Fibroblast of lung (primary cell): ENCODE data around the gene PCSK2. TPM values are rescaled to one million over a fixed set of nuclear protein-coding genes. Genes with fewer than 3 reads are reported as not detected.

ENCODE experiments used
- DNase-seq, 2 donors: peaks; one replicate each; pipeline versions ENCODE4 v3.0.0 to v3.0.0-alpha.2; 2010; ENCODE audit warnings: low read depth in 2 of 2
- H2AFZ ChIP-seq: 2 replicates; pipeline ENCODE4 v1.5.1; 2012; ENCODE audit warnings: low read length, control low read depth, inconsistent platforms
- H3K27ac ChIP-seq: 2 replicates; pipeline ENCODE4 v1.5.1; 2011; ENCODE audit warnings: low read length, control low read depth; ENCODE audit not compliant: insufficient read depth
- H3K27me3 ChIP-seq: 2 replicates; pipeline ENCODE4 v1.5.1; 2011; ENCODE audit warnings: mild to moderate bottlenecking, low read length; ENCODE audit not compliant: control insufficient read depth, insufficient read depth
- H3K36me3 ChIP-seq: 2 replicates; pipeline ENCODE4 v1.5.1; 2011; ENCODE audit warnings: low read length; ENCODE audit not compliant: control insufficient read depth, insufficient read depth
- H3K4me1 ChIP-seq: 2 replicates; pipeline ENCODE4 v1.5.1; 2011; ENCODE audit warnings: low read length; ENCODE audit not compliant: control insufficient read depth, insufficient read depth; ENCODE audit errors: extremely low read depth
- H3K4me2 ChIP-seq: 2 replicates; pipeline ENCODE4 v1.5.1; 2011; ENCODE audit warnings: low read length, control low read depth; ENCODE audit not compliant: insufficient read depth; ENCODE audit errors: extremely low read depth
- H3K4me3 ChIP-seq, 4 experiments: fragments of 200-600 bp in 1 of 4; sonication (generic) in 1 of 4; replicated peaks in 1 of 4; 2 replicates each; pipeline ENCODE4 v1.5.1; 2011 to 2016; ENCODE audit warnings: low read length in 4 of 4, low read depth in 3 of 4, mild to moderate bottlenecking in 3 of 4, control low read depth in 2 of 4, inconsistent platforms in 1 of 4, mixed read lengths in 1 of 4; ENCODE audit not compliant: insufficient read depth in 1 of 4; ENCODE audit errors: control extremely low read depth in 1 of 4
- H3K79me2 ChIP-seq: 2 replicates; pipeline ENCODE4 v1.5.1; 2012; ENCODE audit warnings: mild to moderate bottlenecking, low read length, inconsistent platforms; ENCODE audit not compliant: control insufficient read depth, insufficient read depth
- H3K9ac ChIP-seq: 2 replicates; pipeline ENCODE4 v1.5.1; 2011; ENCODE audit warnings: mild to moderate bottlenecking, low read length, control low read depth; ENCODE audit not compliant: insufficient read depth
- H3K9me3 ChIP-seq: 2 replicates; pipeline ENCODE4 v1.5.1; 2012; ENCODE audit warnings: low read depth, low read length; ENCODE audit not compliant: control insufficient read depth, insufficient read depth
- H4K20me1 ChIP-seq: 2 replicates; pipeline ENCODE4 v1.5.1; 2011; ENCODE audit warnings: low read length; ENCODE audit not compliant: control insufficient read depth, insufficient read depth; ENCODE audit errors: extremely low read depth
- EZH2 ChIP-seq: IDR thresholded peaks from 2 replicates; pipeline ENCODE4 v1.5.1; 2012; ENCODE audit warnings: low read length, control low read depth, mild to moderate bottlenecking; ENCODE audit errors: missing control alignments
- polyA plus RNA-seq, 2 donors: library from polyadenylated mRNA; depleted of rRNA in 1 of 2; stranded (reverse) in 1 of 2; unstranded in 1 of 2; fragments of >200 nt; gene quantifications; 2 replicates each; pipeline ENCODE4 v1.2.1, GENCODE V29; 2011 to 2012; ENCODE audit warnings: missing spikeins in 1 of 2
- total RNA-seq: library from RNA; depleted of rRNA; stranded (reverse); fragments of >200 nt; gene quantifications from 2 replicates; pipeline ENCODE4 v1.2.1, GENCODE V29; 2014
- TF ChIP-seq, protein P1 (sequence below), 2 donors: IDR thresholded peaks in 1 of 2; conservative IDR thresholded peaks in 1 of 2; 1 replicate in 1 of 2; 2 replicates in 1 of 2; pipeline ENCODE4 v1.5.1; 2011 to 2012; ENCODE audit warnings: low read length in 2 of 2, control low read depth in 1 of 2, inconsistent platforms in 1 of 2, low read depth in 1 of 2, mild to moderate bottlenecking in 1 of 2

PCSK2 gene
- total and polyA plus RNA-seq, 2 donors (not counting 1 experiment from before 2014, with no cell fraction given), result under 0.01 to 1.2 TPM

- H3K27me3 ChIP-seq, result no peaks in the 10 kb centered on the region
- H3K4me1 ChIP-seq, result no peaks in the 10 kb centered on the region
- no peak for TF ChIP-seq EZH2
- TF ChIP-seq, protein P1, sequence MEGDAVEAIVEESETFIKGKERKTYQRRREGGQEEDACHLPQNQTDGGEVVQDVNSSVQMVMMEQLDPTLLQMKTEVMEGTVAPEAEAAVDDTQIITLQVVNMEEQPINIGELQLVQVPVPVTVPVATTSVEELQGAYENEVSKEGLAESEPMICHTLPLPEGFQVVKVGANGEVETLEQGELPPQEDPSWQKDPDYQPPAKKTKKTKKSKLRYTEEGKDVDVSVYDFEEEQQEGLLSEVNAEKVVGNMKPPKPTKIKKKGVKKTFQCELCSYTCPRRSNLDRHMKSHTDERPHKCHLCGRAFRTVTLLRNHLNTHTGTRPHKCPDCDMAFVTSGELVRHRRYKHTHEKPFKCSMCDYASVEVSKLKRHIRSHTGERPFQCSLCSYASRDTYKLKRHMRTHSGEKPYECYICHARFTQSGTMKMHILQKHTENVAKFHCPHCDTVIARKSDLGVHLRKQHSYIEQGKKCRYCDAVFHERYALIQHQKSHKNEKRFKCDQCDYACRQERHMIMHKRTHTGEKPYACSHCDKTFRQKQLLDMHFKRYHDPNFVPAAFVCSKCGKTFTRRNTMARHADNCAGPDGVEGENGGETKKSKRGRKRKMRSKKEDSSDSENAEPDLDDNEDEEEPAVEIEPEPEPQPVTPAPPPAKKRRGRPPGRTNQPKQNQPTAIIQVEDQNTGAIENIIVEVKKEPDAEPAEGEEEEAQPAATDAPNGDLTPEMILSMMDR (conservative IDR thresholded peaks at IDR 0.05 in 1 of 2, IDR thresholded peaks at IDR 0.05 in 1 of 2; ENCODE audit: low read depth in 1 of 2, low read length in 2 of 2), result no peak
- H3K79me2 ChIP-seq, result no peaks in the 10 kb centered on the region
- no peak overlapping the region for H2AFZ ChIP-seq
- no peak overlapping the region for H3K4me3 ChIP-seq
- no peak overlapping the region for H3K9ac ChIP-seq
- H4K20me1 ChIP-seq, result no peaks in the 10 kb centered on the region
- no peaks in the 10 kb centered on the region for H3K9me3 ChIP-seq
- no peak for DNase-seq
- no peak overlapping the region for H3K27ac ChIP-seq
- H3K36me3 ChIP-seq, result no peaks in the 10 kb centered on the region
- H3K4me2 ChIP-seq, result no peak overlapping the region
These were observed 239.8 kb downstream of the PCSK2 start for GRCh38 chr20:17466641-17467040.

DNA sequence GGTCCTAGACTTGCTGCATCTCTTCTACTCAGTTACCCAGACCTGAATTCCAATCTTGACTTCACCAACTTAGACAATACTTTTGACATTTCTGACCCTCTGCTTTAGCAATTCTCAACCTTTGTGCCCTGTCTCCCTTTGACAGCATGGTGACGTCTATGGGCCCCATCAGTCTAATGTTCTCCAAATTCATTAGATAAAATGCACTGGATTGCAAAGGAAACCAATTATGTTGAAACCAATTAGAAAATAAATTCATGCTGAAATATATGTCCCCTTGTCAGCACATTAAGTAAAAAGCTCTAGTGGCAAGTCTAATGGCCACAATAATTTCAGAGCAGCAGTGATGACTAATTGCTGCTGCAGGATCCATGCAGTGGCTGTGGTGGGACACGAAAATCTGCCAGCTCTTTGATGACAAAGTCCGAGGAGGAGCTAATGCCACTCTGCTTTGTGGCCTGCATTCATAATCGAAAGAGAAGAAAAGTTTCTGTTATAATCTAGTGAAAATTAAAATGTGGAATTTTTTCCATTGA lies 240.3 kb downstream of the PCSK2 start:
- Histone ChIP-seq H3K9me3 (no peaks in the 10 kb centered on the region), H3K36me3 (no peaks in the 10 kb centered on the region), H3K79me2 (no peaks in the 10 kb centered on the region), H4K20me1 (no peaks in the 10 kb centered on the region), H3K4me2 (no peak overlapping the region), H2AFZ (no peak overlapping the region), H3K4me3 (no peak overlapping the region), H3K4me1 (no peaks in the 10 kb centered on the region), H3K27ac (no peak overlapping the region), H3K27me3 (no peaks in the 10 kb centered on the region), H3K9ac (no peak overlapping the region)
- no peak for TF ChIP-seq EZH2
- TF ChIP-seq, protein P1 (conservative IDR thresholded peaks at IDR 0.05 in 1 of 2, IDR thresholded peaks at IDR 0.05 in 1 of 2; ENCODE audit: low read depth in 1 of 2, low read length in 2 of 2), result no peak
- no peak for DNase-seq

DNA sequence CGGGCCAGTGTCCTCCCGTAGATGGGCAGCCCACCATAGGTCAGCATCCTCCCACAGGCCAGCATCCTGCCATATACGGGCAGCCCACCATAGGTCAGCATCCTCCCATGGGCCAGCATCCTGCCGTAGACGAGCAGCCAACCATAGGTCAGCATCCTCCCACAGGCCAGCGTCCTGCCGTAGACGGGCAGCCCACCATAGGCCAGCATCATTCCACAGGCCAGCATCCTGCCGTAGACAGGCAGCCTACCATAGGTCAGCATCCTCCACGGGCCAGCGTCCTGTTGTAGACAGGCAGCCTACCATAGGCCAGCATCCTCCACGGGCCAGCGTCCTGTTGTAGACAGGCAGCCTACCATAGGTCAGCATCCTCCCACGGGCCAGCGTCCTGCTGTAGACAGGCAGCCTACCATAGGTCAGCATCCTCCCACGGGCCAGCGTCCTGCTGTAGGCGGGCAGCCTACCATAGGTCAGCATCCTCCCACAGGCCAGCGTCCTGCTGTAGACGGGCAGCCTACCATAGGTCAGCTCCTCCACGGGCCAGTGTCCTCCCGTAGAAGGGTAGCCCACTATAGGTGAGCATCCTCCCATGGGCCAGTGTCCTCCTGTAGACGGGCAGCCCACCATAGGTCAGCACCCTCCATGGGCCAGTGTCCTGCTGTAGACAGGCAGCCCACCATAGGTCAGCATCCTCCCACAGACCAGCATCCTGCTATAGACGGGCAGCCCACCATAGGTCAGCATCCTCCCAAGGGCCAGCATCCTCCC lies 241.4 kb downstream of the PCSK2 start:
- no peak for DNase-seq
- H3K27ac ChIP-seq, result no peak overlapping the region
- H3K36me3 ChIP-seq, result no peaks in the 10 kb centered on the region
- no peaks in the 10 kb centered on the region for H4K20me1 ChIP-seq
- H2AFZ ChIP-seq, result no peak overlapping the region
- H3K4me2 ChIP-seq, result no peak overlapping the region
- TF ChIP-seq EZH2, result no peak
- TF ChIP-seq, protein P1 (conservative IDR thresholded peaks at IDR 0.05 in 1 of 2, IDR thresholded peaks at IDR 0.05 in 1 of 2; ENCODE audit: low read depth in 1 of 2, low read length in 2 of 2), result no peak
- no peak overlapping the region for H3K4me3 ChIP-seq
- no peaks in the 10 kb centered on the region for H3K27me3 ChIP-seq
- no peak overlapping the region for H3K9ac ChIP-seq
- no peaks in the 10 kb centered on the region for H3K79me2 ChIP-seq
- no peaks in the 10 kb centered on the region for H3K9me3 ChIP-seq
- no peaks in the 10 kb centered on the region for H3K4me1 ChIP-seq
